Tibial artery (tissue), 4 donors: Measurements from ENCODE around the gene PGM5.

Source experiments
- DNase-seq, 2 donors: peaks; one replicate each; pipeline ENCODE4 v3.0.0-alpha.2; 2019
- H3K27ac ChIP-seq, 2 donors: fragments of 200-600 bp; sonication (generic) in 1 of 2; 1 replicate in 1 of 2; 2 replicates in 1 of 2; pipeline ENCODE4 v1.5.1; 2018 to 2019; ENCODE audit warnings: mild to moderate bottlenecking in 1 of 2
- H3K27me3 ChIP-seq, 2 donors: fragments of 200-600 bp; sonication (generic) in 1 of 2; one replicate each; pipeline versions ENCODE4 v1.5.1 to v1.6.0; 2016 to 2019
- H3K36me3 ChIP-seq, 3 donors: fragments of 200-600 bp; sonication (generic) in 2 of 3; one replicate each; pipeline ENCODE4 v1.5.1; 2016 to 2019; ENCODE audit warnings: mild to moderate bottlenecking in 2 of 3
- H3K4me1 ChIP-seq, 4 donors: fragments of 200-600 bp; sonication (generic) in 2 of 4; 1 replicate in 3 of 4; 2 replicates in 1 of 4; pipeline ENCODE4 v1.5.1; 2016 to 2019
- H3K4me3 ChIP-seq, 2 donors: fragments of 200-600 bp; sonication (generic) in 1 of 2; 1 replicate in 1 of 2; 2 replicates in 1 of 2; pipeline ENCODE4 v1.5.1; 2018 to 2019; ENCODE audit warnings: mild to moderate bottlenecking in 2 of 2
- H3K9me3 ChIP-seq, 3 donors: fragments of 200-600 bp; sonication (generic) in 1 of 3; one replicate each; pipeline ENCODE4 v1.5.1; 2016 to 2019
- intact Hi-C: fragments of 100-400 bp; cut with DNase I; formaldehyde crosslinking; loops from one replicate; pipeline ENCODE4 v1.15.0; 2023; ENCODE audit warnings: low total_unique reads
- TF ChIP-seq, protein P1 (sequence below), 2 experiments: fragments of 200-600 bp in 1 of 2; fragments of 450-650 bp in 1 of 2; IDR thresholded peaks; one replicate each; pipeline ENCODE4 v1.5.1; 2017 to 2019; ENCODE audit warnings: antibody characterized with exemption in 2 of 2, mild to moderate bottlenecking in 1 of 2, moderate library complexity in 1 of 2

The PGM5 gene

GRCh38 chr9:68457803-68458202, 101.4 kb downstream of the PGM5 start:
- no peak for DNase-seq
- TF ChIP-seq, protein P1, sequence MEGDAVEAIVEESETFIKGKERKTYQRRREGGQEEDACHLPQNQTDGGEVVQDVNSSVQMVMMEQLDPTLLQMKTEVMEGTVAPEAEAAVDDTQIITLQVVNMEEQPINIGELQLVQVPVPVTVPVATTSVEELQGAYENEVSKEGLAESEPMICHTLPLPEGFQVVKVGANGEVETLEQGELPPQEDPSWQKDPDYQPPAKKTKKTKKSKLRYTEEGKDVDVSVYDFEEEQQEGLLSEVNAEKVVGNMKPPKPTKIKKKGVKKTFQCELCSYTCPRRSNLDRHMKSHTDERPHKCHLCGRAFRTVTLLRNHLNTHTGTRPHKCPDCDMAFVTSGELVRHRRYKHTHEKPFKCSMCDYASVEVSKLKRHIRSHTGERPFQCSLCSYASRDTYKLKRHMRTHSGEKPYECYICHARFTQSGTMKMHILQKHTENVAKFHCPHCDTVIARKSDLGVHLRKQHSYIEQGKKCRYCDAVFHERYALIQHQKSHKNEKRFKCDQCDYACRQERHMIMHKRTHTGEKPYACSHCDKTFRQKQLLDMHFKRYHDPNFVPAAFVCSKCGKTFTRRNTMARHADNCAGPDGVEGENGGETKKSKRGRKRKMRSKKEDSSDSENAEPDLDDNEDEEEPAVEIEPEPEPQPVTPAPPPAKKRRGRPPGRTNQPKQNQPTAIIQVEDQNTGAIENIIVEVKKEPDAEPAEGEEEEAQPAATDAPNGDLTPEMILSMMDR (IDR thresholded peaks at IDR 0.05) = no peak
- Histone ChIP-seq H3K27me3 (no peaks in the 10 kb centered on the region), H3K9me3 (no peaks in the 10 kb centered on the region), H3K36me3 (peaks cover 0 to 6% (median 0%) of the 10 kb centered on the region in 3 donors), H3K4me1 (peaks cover 0 to 61% (median 17%) of the 10 kb centered on the region in 4 donors), H3K27ac (peak overlapping the region; percentile 29 to 50), H3K4me3 (no peak overlapping the region)
- intact Hi-C loops = no loop called here

- DNase-seq = no peak
- intact Hi-C loops = no loop called here
- Histone ChIP-seq H3K4me1 (peaks cover 0 to 66% (median 18%) of the 10 kb centered on the region in 4 donors), H3K4me3 (no peak overlapping the region), H3K27ac (no peak overlapping the region), H3K9me3 (no peaks in the 10 kb centered on the region), H3K27me3 (no peaks in the 10 kb centered on the region), H3K36me3 (no peaks in the 10 kb centered on the region)
- TF ChIP-seq, protein P1 (IDR thresholded peaks at IDR 0.05) = no peak
These were observed 102.5 kb downstream of the PGM5 start for GRCh38 chr9:68458918-68459317.

GRCh38 chr9:68462105-68462775, 105.8 kb downstream of the PGM5 start:
- H3K9me3 ChIP-seq = no peaks in the 10 kb centered on the region
- H3K4me1 ChIP-seq = peaks cover 0 to 46% (median 15%) of the 10 kb centered on the region in 4 donors
- TF ChIP-seq, protein P1 (IDR thresholded peaks at IDR 0.05) = no peak
- DNase-seq = no peak
- H3K36me3 ChIP-seq = no peaks in the 10 kb centered on the region
- intact Hi-C loops = no loop called here
- no peaks in the 10 kb centered on the region for H3K27me3 ChIP-seq
- peak overlapping the region; percentile 59 to 62 for H3K27ac ChIP-seq
- no peak overlapping the region for H3K4me3 ChIP-seq

GRCh38 chr9:68470067-68470466, 113.7 kb downstream of the PGM5 start:
- DNase-seq = no peak
- Histone ChIP-seq H3K9me3 (no peaks in the 10 kb centered on the region), H3K4me1 (peaks cover 0 to 38% (median 2%) of the 10 kb centered on the region in 4 donors), H3K4me3 (no peak overlapping the region), H3K27me3 (no peaks in the 10 kb centered on the region), H3K27ac (no peak overlapping the region), H3K36me3 (no peaks in the 10 kb centered on the region)
- intact Hi-C loops = no loop called here
- TF ChIP-seq, protein P1 (IDR thresholded peaks at IDR 0.05) = no peak

DNA sequence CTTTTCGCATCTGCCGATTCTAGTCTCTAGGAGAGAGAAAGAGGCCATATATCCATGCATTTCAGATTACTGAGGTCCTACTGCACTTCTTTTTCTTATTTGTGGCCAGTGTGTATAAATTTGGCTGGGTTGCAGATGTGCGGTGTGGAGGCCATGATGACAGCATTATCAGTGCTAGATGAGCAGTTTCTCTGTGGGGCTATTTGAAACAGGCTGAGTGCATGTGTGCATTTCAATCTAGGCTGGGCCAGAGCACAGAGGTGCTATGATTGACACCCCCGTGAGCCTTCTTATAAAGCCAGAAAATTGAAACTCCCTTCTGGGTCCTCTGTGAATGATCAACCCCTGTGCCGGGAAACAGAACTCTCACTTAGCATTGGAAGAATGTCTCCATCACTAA, 114.2 kb downstream of the PGM5 start:
- Histone ChIP-seq H3K9me3 (no peaks in the 10 kb centered on the region), H3K4me3 (no peak overlapping the region), H3K27ac (no peak overlapping the region), H3K36me3 (no peaks in the 10 kb centered on the region), H3K4me1 (peaks cover 0 to 38% (median 2%) of the 10 kb centered on the region in 4 donors), H3K27me3 (no peaks in the 10 kb centered on the region)
- intact Hi-C loops = no loop called here
- DNase-seq = no peak
- TF ChIP-seq, protein P1 (IDR thresholded peaks at IDR 0.05) = no peak
